Mucosa of stomach (tissue), 1 donor: ENCODE measurements around the gene EGFL6.
"Not testable (repeated sequence)": the region's sequence is repeated elsewhere in the genome, so short reads cannot be mapped to it uniquely, and the experiment has no call there.

ENCODE experiments used
- H3K27me3 ChIP-seq: one replicate; pipeline ENCODE4 v1.7.0; 2013; ENCODE audit warnings: mild to moderate bottlenecking, low read length; ENCODE audit not compliant: control insufficient read depth, insufficient read depth
- H3K36me3 ChIP-seq: one replicate; pipeline ENCODE4 v1.7.0; 2013; ENCODE audit warnings: low read length; ENCODE audit not compliant: control insufficient read depth, insufficient read depth
- H3K4me1 ChIP-seq: one replicate; pipeline ENCODE4 v1.7.0; 2013; ENCODE audit warnings: mild to moderate bottlenecking, low read length; ENCODE audit not compliant: control insufficient read depth, insufficient read depth
- H3K4me3 ChIP-seq: one replicate; pipeline ENCODE4 v1.7.0; 2013; ENCODE audit warnings: low read length
- H3K9ac ChIP-seq: one replicate; pipeline ENCODE4 v1.7.0; 2013; ENCODE audit warnings: mild to moderate bottlenecking, low read length, moderate library complexity
- H3K9me3 ChIP-seq: one replicate; pipeline ENCODE4 v1.7.0; 2013; ENCODE audit warnings: mild to moderate bottlenecking, low read length, moderate library complexity; ENCODE audit not compliant: control insufficient read depth
- donor health status: Pancreatic carcinoma.

Gene EGFL6

DNA sequence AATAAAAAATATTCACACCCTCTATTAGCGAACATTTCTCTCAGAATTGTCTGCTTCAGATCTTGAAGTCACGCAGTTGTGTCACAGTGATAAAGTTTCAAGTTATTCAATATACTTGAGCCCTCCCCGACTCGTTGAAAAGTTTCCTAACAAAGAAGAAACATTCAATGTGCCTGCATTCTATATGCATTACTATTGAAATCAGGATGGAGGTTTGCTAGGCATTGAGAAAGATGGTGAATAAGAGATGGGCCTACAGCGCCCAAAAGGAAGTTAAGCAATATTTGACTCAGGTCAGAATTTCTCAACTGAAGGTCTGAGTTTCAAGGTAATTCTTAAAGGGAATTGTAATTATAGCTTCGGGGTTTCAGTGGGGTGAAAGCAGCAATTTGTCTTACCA is 89.7 kb downstream of the EGFL6 start:
- H3K27me3 ChIP-seq: no peaks in the 10 kb centered on the region
- no peak overlapping the region for H3K9ac ChIP-seq
- H3K9me3 ChIP-seq: no peaks in the 10 kb centered on the region
- H3K4me3 ChIP-seq: no peak overlapping the region
- H3K4me1 ChIP-seq: no peaks in the 10 kb centered on the region
- no peaks in the 10 kb centered on the region for H3K36me3 ChIP-seq

DNA sequence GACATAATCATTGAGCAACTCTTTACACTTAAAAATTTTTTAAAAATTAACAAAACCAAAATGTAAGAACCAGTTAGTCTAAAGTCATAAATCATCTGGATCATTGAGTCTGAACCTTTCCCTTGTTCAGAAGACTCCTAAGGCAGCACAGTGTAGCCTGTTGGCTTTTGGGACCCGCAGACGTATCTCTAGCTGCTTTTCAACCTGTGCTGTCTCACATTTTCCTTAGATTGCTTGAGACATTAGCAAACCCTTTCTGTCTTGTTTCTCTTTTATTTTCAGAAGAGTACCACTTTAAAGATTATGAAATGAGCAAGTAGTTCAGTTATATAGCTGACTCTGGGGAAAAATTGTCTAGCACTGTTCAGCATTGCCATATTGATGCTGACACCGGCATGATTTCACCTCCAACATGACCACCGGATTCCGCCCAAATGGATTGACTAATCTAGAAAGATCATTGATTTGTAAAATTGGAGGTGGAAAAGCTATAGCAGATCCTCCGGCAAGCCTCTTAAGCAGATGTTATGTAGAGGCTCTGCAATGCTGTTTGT is 92.4 kb downstream of the EGFL6 start:
- Histone ChIP-seq H3K4me1 (no peaks in the 10 kb centered on the region), H3K36me3 (no peaks in the 10 kb centered on the region), H3K9me3 (no peaks in the 10 kb centered on the region), H3K4me3 (no peak overlapping the region), H3K27me3 (no peaks in the 10 kb centered on the region), H3K9ac (no peak overlapping the region)

DNA sequence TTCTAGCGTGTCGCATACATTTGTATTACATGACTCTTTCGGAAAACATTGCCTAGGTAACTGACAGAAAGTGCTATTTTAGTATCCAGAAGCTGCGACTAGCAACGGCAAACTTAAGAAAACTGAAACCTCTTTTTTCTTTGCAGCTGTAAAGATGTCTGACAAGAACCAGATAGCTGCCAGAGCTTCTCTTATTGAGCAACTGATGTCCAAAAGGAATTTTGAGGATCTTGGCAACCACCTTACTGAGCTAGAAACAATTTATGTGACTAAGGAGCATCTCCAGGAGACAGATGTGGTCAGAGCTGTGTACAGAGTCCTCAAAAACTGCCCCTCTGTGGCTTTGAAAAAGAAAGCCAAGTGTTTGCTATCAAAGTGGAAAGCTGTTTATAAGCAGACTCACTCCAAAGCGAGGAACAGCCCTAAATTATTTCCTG is 93.0 kb downstream of the EGFL6 start:
- H3K36me3 ChIP-seq: no peaks in the 10 kb centered on the region
- no peaks in the 10 kb centered on the region for H3K4me1 ChIP-seq
- no peaks in the 10 kb centered on the region for H3K27me3 ChIP-seq
- H3K4me3 ChIP-seq: no peak overlapping the region
- H3K9me3 ChIP-seq: no peaks in the 10 kb centered on the region
- no peak overlapping the region for H3K9ac ChIP-seq

GRCh38 chrX:13664020-13664419 is 94.6 kb downstream of the EGFL6 start:
- no peaks in the 10 kb centered on the region for H3K36me3 ChIP-seq
- no peaks in the 10 kb centered on the region for H3K27me3 ChIP-seq
- H3K4me3 ChIP-seq: no peak overlapping the region
- no peak overlapping the region for H3K9ac ChIP-seq
- no peaks in the 10 kb centered on the region for H3K4me1 ChIP-seq
- no peaks in the 10 kb centered on the region for H3K9me3 ChIP-seq

DNA sequence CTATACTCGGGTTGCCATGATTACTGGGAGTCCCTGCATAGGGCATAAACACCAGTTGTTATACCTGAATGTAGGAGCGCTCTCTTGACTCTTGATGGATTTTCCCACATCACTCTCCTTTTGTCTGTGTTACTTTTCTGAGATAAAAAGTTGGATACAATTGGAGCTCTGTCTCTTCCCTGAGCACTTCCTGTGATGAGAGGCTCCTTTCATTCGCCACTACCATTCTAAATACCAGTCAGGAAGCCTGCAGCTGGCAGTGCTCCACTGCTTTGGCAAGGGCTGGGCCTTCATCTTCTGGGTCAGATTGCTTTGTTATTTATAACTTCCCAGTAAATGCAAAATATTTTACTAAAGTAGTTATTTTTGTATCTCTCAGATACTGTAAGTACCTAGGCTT is 97.4 kb downstream of the EGFL6 start:
- H3K27me3 ChIP-seq: no peaks in the 10 kb centered on the region

GRCh38 chrX:13667919-13668318 is 98.5 kb downstream of the EGFL6 start:
- Histone ChIP-seq H3K27me3 (no peaks in the 10 kb centered on the region), H3K4me1 (no peaks in the 10 kb centered on the region), H3K36me3 (no peaks in the 10 kb centered on the region), H3K9ac (no peak overlapping the region), H3K9me3 (no peaks in the 10 kb centered on the region), H3K4me3 (no peak overlapping the region)

More for the DNA sequence above, 97.4 kb downstream of the EGFL6 start:
- no peaks in the 10 kb centered on the region for H3K36me3 ChIP-seq
- H3K9me3 ChIP-seq: no peaks in the 10 kb centered on the region
- H3K4me3 ChIP-seq: no peak overlapping the region
- no peak overlapping the region for H3K9ac ChIP-seq
- no peaks in the 10 kb centered on the region for H3K4me1 ChIP-seq

DNA sequence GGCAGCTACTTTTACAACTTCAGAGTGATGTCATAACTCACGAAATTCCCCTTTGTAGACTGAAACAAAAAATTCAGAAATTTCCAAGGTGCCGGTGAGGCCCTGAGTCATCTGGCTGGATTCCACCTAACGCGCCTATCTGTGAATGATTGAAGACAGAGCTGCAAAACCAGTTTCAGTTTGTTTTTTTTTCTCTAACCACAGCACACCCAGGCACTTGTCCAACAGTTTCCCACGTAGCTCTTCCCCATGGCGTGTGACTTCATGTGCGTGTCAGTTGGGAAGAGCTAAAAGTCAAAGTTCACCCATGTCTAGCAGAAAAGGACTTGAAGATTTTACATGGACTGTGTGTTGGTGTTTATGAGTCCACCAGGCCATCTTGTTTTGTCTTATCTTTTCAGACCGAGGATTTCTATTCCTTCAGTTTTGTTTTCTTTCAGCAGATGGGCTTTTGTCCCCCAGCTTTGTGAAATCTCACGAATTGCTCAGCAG is 99.9 kb downstream of the EGFL6 start:
- H3K4me1 ChIP-seq: no peaks in the 10 kb centered on the region
- H3K9ac ChIP-seq: peak overlapping the region; percentile 1
- no peaks in the 10 kb centered on the region for H3K9me3 ChIP-seq
- no peak overlapping the region for H3K4me3 ChIP-seq
- no peaks in the 10 kb centered on the region for H3K36me3 ChIP-seq
- no peaks in the 10 kb centered on the region for H3K27me3 ChIP-seq

DNA sequence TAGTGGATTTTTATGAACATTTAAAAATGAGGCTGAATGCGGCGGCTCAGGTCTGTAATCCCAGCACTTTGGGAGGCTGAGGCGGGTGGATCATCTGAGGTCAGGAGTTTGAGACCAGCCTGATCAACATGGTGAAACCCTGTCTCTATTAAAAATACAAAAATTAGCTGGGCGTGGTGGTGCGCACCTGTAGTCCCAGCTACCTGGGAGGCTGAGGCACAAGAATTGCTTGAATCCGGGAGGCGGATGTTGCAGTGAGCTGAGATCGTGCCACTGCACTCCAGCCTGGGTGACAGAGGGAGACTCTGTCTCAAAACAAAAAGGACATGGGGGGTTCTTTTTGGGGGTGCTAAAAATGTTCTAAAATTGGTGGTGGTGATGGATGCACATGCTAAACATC is 100.4 kb downstream of the EGFL6 start:
- not testable (repeated sequence) for H3K4me1 ChIP-seq

GRCh38 chrX:13670197-13670596 is 100.8 kb downstream of the EGFL6 start:
- no peak overlapping the region for H3K4me3 ChIP-seq
- no peak overlapping the region for H3K9ac ChIP-seq
- no peaks in the 10 kb centered on the region for H3K4me1 ChIP-seq
- no peaks in the 10 kb centered on the region for H3K27me3 ChIP-seq
- no peaks in the 10 kb centered on the region for H3K36me3 ChIP-seq
- H3K9me3 ChIP-seq: no peaks in the 10 kb centered on the region

More for the DNA sequence above, 100.4 kb downstream of the EGFL6 start:
- not testable (repeated sequence) for H3K27me3 ChIP-seq, H3K9me3 ChIP-seq, H3K36me3 ChIP-seq, H3K4me3 ChIP-seq
- H3K9ac ChIP-seq: peak overlapping the region; percentile 1

DNA sequence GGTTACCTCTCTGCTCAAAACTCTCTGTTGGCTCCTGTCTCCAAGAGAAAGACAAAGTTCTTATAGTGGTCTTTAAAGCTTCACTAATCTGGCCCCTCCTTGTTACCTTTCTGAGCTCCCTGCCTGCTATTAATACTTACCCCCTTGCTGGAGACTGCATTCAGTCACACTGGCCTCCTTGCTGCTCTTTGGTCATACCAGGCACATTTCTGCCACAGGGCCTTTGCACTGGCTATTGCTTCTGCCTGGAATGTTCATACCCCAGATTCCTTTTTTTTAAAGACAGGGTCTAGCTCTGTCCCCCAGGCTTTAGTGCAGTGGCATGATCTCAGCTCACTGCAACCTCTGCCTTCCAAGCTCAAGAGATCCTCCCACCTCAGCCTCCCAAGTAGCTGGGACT is 103.6 kb downstream of the EGFL6 start:
- no peaks in the 10 kb centered on the region for H3K9me3 ChIP-seq
- H3K9ac ChIP-seq: no peak overlapping the region
- H3K4me1 ChIP-seq: no peaks in the 10 kb centered on the region
- no peaks in the 10 kb centered on the region for H3K36me3 ChIP-seq
- no peak overlapping the region for H3K4me3 ChIP-seq
- H3K27me3 ChIP-seq: no peaks in the 10 kb centered on the region

GRCh38 chrX:13676885-13677284 is 107.5 kb downstream of the EGFL6 start:
- Histone ChIP-seq H3K9ac (no peak overlapping the region), H3K4me3 (no peak overlapping the region), H3K9me3 (no peaks in the 10 kb centered on the region), H3K36me3 (no peaks in the 10 kb centered on the region), H3K27me3 (no peaks in the 10 kb centered on the region), H3K4me1 (no peaks in the 10 kb centered on the region)

GRCh38 chrX:13679700-13680099 is 110.3 kb downstream of the EGFL6 start:
- H3K4me3 ChIP-seq, H3K9ac ChIP-seq, H3K4me1 ChIP-seq, H3K27me3 ChIP-seq, H3K36me3 ChIP-seq, H3K9me3 ChIP-seq: not testable (repeated sequence)

DNA sequence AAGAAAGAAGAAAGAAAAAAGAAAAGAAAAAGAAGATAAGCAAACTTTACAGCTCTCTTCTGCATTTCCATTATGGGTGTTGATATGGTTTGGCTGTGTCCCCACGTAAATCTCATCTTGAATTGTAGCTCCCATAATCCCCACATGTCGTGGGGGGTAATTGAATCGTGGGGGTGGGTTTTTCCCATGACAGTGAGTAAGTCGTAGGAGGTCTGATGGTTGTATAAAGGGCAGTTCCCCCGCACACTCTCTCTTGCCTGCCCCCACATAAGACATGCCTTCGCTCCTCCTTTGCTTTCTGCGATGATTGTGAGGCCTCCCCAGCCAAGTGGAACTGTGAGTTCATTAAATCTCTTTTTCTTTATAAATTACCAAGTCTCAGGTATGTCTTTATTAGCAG is 112.2 kb downstream of the EGFL6 start:
- no peaks in the 10 kb centered on the region for H3K9me3 ChIP-seq

More for the DNA sequence above, 112.2 kb downstream of the EGFL6 start:
- Histone ChIP-seq H3K4me1 (no peaks in the 10 kb centered on the region), H3K27me3 (no peaks in the 10 kb centered on the region), H3K4me3 (no peak overlapping the region), H3K36me3 (no peaks in the 10 kb centered on the region), H3K9ac (no peak overlapping the region)
